Posterior vena cava (tissue), 2 donors: Measurements from ENCODE around the gene MAD2L2. TPM values are rescaled to one million over a fixed set of nuclear protein-coding genes. Genes with fewer than 3 reads are reported as not detected.

Experiments
- DNase-seq: peaks from one replicate; pipeline ENCODE4 v3.0.0-alpha.2; 2020; ENCODE audit warnings: low spot score
- intact Hi-C, 2 donors: fragments of 100-400 bp; cut with DNase I; formaldehyde crosslinking; loops; one replicate each; pipeline versions ENCODE4 v1.14.1 to v1.14.2; 2022 to 2023
- total RNA-seq, 2 donors: library from RNA; stranded (reverse); fragmentation: NEBNext Ultra II Directional; extraction: Animal tissue kit (Norgen Biotek cat#: 25700); gene quantifications; one replicate each; pipeline ENCODE4 v1.2.1, GENCODE V29; 2021
- donor health status: DM: yes; HTN: yes; CAD: no.
- donor health status: DM: yes; HTN: yes; CAD: no.

Gene MAD2L2
- total RNA-seq, 2 donors from 2014 or later: 18.4 to 22.6 TPM

DNA sequence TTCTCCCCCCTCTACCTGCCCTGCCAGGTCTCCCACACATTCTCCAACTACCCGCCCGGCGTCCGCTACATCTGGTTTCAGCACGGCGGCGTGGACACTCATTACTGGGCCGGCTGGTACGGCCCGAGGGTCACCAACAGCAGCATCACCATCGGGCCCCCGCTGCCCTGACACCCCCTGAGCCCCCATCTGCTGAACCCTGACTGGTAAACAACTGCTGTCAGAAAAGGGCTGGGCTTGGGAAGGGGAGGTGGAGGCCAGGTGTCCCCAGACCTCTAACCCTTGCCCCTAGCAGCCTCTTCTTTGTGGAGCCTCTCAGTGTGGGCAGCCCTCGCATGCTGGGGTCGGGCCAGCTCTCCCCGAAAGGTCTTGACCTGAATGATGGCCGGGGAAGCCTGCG is 19.8 kb downstream of the MAD2L2 start:
- intact Hi-C loops: loop anchor here in 1 of 2 donors (5.0 kb wide), 1 partner anchor 56 kb away; no protein-coding TSS in a partner anchor

DNA sequence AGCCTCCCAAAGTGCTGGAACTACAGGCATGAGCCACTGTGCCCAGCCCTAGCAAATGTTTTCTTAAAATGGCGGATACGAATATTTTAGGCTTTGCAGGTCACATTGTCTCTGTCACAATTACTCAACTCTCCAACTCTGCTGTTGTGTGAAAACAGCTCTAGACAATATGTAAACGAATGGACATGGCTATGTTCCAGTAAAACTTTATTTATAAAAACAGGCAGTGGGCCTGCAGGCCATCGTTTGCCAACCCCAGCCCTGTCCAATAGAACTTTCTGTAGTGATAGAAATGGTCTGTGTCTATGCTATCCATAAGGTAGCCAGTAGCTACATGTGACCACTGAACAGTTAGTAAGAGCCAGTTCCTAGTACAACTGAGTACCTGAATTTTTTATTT is 21.2 kb downstream of the MAD2L2 start:
- no peak for DNase-seq
- intact Hi-C loops: loop anchor here in 1 of 2 donors (5.0 kb wide), 1 partner anchor 58 kb away; no protein-coding TSS in a partner anchor

More for the DNA sequence above, 19.8 kb downstream of the MAD2L2 start:
- DNase-seq: no peak

DNA sequence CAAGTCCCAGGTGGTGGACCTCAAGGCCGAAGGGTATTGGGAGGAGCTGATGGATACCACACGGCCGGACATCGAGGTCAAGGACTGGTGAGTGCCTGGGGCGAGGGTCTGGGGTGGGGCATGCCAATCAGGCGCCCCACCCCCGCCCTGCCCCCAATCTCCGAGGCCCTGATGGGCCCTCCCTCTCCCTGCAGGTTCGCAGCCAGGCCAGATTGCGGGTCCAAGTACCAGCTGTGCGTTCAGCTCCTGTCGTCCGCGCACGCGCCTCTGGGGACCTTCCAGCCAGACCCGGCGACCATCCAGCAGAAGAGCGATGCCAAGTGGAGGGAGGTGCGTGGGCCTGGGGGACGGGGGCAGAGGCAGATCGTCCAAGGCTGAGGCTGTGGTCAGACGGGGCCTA is 22.4 kb downstream of the MAD2L2 start:
- intact Hi-C loops: no loop called here
- no peak for DNase-seq

DNA sequence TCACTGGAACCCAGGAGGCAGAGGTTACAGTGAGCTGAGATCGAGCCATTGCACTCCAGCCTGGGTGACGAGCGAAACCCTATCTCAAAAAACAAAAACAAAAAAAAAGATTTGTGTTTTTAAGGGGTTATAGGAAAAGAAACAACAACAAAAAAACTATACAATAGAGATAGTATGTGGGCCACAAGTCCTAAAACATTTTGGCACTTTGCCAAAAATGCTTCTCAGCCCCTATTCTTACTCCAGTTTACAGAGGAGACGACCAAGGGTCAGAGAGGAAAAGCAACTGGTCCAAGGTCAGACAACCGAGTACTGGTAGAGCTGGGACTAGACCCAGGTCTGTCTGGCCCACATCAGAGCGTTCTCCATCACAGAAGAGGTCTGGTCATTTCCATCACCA is 23.3 kb downstream of the MAD2L2 start:
- DNase-seq: no peak
- intact Hi-C loops: no loop called here

DNA sequence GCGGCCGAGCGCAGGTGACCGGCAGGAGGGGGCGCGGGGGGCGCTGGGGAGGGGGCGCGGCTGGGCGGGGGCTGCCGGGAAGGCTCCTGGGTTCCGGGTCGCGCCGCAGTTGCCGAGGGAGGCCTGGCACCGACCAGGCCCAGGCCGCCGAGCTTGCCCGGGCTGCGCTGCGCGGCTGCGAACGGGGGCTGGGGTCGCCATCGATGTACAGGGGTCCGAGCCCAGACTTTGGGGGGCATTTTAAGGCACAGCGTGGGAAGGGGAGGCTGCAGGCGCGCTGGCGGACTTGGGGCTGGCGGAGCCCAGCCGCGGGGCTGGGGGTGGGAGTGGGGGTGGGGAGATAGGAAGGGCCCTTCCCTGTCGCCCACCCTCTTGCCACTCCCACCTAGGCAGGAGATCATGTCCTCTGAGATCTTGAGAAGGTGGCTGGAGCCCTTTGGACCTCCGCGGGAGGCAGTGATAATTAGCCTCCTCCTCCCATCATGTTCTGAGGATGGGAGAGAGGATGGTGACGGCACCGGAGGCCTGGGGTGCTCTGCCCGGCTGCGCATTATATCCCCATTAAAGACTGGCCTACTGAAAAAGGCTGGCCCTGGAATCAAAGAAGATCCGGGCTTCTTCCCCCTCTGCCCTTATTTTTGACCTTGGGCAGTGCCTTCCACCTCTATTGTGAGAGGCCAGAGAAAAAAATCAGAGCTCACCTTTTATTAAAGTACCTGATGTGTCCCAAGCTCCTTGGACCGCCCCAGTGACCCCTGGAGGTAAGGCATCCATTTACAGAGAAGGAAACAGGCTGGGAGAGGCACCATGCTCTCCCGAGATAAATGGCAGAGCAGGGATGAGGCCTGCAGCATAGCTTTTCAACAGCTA is 25.8 kb downstream of the MAD2L2 start:
- intact Hi-C loops: loop anchor here in 1 of 2 donors (5.0 kb wide), 1 partner anchor 62 kb away; no protein-coding TSS in a partner anchor
- DNase-seq: no peak

DNA sequence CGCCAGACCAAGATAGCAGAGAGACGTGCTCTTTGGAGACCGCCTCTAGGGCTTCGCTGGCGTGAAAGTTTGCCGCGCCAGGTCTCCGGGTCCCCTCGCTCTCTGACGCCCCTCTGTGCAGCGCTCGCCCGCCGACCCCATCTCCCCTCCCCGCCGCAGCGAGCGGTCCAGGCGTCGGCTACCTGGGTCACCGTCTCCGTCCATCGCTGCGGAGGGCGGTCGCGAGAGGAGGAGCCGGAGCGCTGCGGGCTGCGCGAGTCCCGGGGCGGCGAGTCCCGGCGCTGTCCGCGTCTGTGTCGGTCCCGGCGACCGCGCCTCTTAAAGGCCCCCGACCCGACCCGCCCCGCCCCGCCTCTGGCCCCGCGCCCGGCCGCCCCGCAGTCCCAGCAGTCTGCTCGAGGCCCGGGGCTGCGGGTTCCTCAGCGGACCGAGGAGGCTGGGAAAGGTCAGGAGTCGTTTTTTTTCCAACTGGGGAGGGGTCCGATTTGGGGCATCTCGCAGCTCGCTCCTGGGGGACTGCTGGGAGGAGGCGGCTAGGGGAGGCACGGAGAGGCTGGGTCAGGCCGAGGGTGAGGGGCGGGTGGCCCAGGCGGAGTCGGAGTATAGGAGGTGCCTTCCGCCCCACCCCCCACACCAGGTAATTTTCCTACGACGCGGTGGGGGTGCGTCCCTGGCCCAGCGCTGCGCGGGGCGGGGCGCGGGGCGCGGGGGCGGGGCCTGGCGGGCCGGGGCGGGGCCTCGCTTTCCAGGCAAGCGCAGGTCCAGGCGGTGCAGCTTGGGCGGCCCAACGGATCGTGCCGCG is 26.6 kb downstream of the MAD2L2 start, which contains the start of the genes FBXO2 and FBXO44:
Gene FBXO2 (minus strand): TSS at position 293 of the 802 bp plus-strand sequence. CDS start 89 bp downstream, at position 204.
Gene FBXO44 (plus strand): TSS at position 741 of the 802 bp plus-strand sequence. CDS start 959 bp downstream, outside the sequence.
- DNase-seq: peak; percentile 81
- intact Hi-C loops: loop anchor here in 1 of 2 donors (5.0 kb wide), 1 partner anchor 63 kb away; no protein-coding TSS in a partner anchor

GRCh38 chr1:11653861-11654136 is 27.1 kb downstream of the MAD2L2 start:
- intact Hi-C loops: loop anchor here in 1 of 2 donors (5.0 kb wide), 1 partner anchor 64 kb away; no protein-coding TSS in a partner anchor
- DNase-seq: peak; percentile 58

- DNase-seq: peak; percentile 71
- intact Hi-C loops: loop anchor here in 1 of 2 donors (5.0 kb wide), 1 partner anchor 64 kb away; no protein-coding TSS in a partner anchor
These were observed 27.7 kb downstream of the MAD2L2 start for GRCh38 chr1:11653101-11653860.

GRCh38 chr1:11652203-11652780 is 28.7 kb downstream of the MAD2L2 start:
- intact Hi-C loops: loop anchor here in 1 of 2 donors (5.0 kb wide), 1 partner anchor 65 kb away; no protein-coding TSS in a partner anchor
- no peak for DNase-seq

DNA sequence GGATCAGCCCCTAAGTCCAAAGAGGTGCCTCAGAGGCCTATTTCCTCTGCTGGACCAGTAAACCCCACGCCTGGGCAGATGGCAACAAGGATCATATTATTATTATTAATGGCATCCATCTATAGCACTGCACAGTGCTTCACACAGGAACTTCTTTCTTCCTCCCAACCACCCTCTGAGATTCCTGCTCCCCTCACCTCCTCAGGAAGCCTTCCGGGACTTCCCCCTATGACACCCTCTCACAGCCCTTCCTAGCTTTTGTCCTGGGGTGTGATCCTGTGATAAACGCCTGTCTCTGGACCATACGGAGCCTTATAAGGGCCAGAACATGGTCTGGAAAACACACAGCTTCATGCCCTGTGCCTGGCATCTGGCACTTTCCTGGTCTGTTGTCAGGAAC is 29.9 kb downstream of the MAD2L2 start:
- DNase-seq: no peak
- intact Hi-C loops: loop anchor here in 1 of 2 donors (5.0 kb wide), 1 partner anchor 66 kb away; no protein-coding TSS in a partner anchor

- DNase-seq: peak; percentile 93
- intact Hi-C loops: loop anchor here in 1 of 2 donors (5.0 kb wide), 1 partner anchor 67 kb away; no protein-coding TSS in a partner anchor
These were observed 30.5 kb downstream of the MAD2L2 start for GRCh38 chr1:11650331-11650991.

DNA sequence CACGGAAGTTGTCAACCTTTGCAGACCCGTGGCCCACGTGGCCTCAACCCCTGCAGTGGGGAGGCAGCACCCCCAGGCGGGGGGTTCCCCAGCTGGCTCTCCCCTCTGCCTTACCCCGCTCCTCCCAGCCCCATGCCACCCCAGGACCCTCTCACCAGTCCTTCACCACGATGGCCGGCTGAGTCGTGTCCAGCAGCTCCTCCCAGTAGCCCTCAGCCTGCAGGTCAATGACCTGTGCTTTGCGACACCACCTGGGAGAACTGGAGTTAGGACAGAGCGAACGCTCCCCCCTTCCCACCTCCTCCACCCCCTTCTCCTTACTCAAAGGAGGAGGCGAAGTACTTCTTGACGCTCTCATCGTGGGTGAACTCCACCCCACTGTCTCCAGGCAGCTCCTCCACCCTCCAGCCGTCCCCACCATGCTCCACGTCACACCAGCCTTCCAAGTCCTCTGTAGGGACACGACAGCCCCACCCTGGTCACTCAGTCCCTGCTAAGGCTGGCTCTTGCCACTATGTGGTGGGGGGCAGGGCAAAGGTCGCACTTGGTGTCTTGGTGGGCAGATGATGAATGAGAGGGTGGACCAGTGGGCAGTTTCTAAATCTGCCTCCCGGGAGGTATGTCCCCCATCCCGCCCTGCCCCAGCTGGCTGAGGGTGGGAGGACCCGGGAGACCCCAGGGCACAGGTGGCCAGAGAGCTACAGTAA is 31.2 kb downstream of the MAD2L2 start:
- DNase-seq: no peak
- intact Hi-C loops: loop anchor here (5.0 to 10.0 kb wide), 4 partner anchors 68 to 607 kb away; partner anchors contain the start of gene MTOR (in 1 of the 2)

DNA sequence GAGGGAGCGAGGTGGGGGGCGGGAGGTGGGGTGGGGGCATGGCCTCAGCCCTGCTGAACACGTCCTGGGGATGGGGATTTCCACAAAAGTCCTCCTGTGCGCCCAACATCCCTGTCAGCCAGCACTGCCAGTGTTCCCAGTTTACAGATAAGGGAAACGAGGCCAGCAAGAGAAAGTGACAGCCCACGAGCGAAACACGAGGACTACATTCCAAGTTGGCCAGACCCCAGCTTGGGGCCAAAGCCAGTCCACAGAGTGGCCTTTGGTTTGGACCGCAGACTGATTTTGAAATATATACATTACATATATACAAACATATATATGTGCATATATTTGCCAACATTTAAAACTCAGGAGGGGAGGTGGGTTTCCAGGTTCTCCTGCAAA is 31.7 kb downstream of the MAD2L2 start:
- intact Hi-C loops: loop anchor here (5.0 to 10.0 kb wide), 3 partner anchors 314 to 607 kb away; partner anchors contain the start of gene MTOR (in 1 of the 2)
- DNase-seq: no peak

- DNase-seq: no peak
- intact Hi-C loops: loop anchor here (5.0 to 10.0 kb wide), 3 partner anchors 314 to 606 kb away; partner anchors contain the start of gene MTOR (in 1 of the 2)
These were observed 32.2 kb downstream of the MAD2L2 start for GRCh38 chr1:11648732-11649158.

DNA sequence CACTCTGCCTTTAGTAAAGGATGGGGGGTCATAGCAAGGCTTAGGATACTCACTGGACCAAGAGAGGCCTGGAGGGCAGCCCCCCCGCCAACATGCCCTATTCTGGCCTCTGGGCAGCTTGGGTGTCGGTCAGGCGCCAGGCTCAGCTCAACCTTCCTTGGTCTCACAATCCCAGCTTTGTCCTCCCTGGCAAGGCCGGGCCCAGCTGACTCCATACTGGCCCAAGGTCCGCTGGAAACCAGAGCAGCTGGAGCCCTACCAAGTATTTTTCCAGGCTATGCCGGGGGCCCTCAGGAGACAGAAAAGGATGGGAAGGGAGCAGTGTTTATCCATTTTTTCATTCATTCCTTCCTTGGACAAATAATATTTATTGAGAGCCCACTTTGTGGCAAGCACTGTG is 32.9 kb downstream of the MAD2L2 start:
- no peak for DNase-seq
- intact Hi-C loops: loop anchor here (5.0 to 10.0 kb wide), 3 partner anchors 313 to 606 kb away; partner anchors contain the start of gene MTOR (in 1 of the 2)

DNA sequence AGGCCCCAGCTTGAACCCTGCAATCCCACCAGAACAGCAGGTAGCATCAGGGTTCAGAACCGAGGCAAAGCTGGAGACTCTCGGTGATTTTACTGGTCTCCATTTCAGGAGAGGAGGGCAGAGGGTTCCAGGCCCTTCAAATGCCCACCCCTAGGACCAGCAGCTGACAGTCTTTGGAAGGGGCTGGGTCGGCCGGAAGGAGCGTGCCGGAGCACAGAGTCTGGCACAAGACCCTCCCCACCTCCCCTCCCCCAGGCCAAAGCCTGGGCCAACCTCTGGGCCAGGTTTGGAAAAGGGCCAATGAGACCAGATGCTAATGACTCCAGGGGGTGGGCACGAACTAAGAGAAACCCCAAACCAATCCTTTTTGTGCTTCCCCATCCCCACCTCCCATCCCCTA is 33.6 kb downstream of the MAD2L2 start:
- intact Hi-C loops: loop anchor here (5.0 to 10.0 kb wide), 3 partner anchors 313 to 605 kb away; partner anchors contain the start of gene MTOR (in 1 of the 2)
- no peak for DNase-seq

GRCh38 chr1:11646317-11646716 is 34.6 kb downstream of the MAD2L2 start:
- DNase-seq: no peak
- intact Hi-C loops: loop anchor here (5.0 to 10.0 kb wide), 3 partner anchors 312 to 604 kb away; partner anchors contain the start of gene MTOR (in 1 of the 2)
